HG02571 (cell line): ENCODE measurements around the gene APBB1IP.
"Not testable (repeated sequence)": the region's sequence is repeated elsewhere in the genome, so short reads cannot be mapped to it uniquely, and the experiment has no call there.

ENCODE experiments used
- ATAC-seq: cut with Tn5 transposase; IDR thresholded peaks from one replicate; pipeline ENCODE4 v1.9.1; 2021; ENCODE audit warnings: mild to moderate bottlenecking, moderate library complexity; ENCODE audit not compliant: unreplicated experiment

The APBB1IP gene

GRCh38 chr10:26550774-26551526 is 112.8 kb downstream of the APBB1IP start:
- ATAC-seq: peak; percentile 64

GRCh38 chr10:26554246-26554645 is 116.1 kb downstream of the APBB1IP start:
- ATAC-seq: no peak

- no peak for ATAC-seq
Observed at GRCh38 chr10:26555719-26556368, 117.7 kb downstream of the APBB1IP start.

GRCh38 chr10:26556748-26557640 is 118.9 kb downstream of the APBB1IP start:
- ATAC-seq: no peak

DNA sequence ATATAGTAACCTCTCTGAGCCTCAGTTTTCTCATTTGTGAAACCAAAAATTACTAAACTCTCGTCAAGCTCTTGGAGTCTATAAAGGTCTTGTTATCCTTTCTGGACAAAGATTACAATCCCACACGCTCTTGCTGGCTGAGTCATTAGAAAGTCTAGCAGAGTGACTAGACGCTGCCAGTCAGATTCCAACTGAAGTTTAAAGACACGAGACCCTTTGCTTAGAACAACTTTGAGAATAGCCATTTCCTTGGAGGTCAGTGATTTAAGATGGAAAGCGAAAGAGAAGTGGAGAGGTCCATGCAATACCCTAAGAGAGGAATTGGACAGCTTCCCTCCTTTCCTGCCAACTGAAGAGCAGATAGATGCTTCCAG is 119.5 kb downstream of the APBB1IP start:
- no peak for ATAC-seq

DNA sequence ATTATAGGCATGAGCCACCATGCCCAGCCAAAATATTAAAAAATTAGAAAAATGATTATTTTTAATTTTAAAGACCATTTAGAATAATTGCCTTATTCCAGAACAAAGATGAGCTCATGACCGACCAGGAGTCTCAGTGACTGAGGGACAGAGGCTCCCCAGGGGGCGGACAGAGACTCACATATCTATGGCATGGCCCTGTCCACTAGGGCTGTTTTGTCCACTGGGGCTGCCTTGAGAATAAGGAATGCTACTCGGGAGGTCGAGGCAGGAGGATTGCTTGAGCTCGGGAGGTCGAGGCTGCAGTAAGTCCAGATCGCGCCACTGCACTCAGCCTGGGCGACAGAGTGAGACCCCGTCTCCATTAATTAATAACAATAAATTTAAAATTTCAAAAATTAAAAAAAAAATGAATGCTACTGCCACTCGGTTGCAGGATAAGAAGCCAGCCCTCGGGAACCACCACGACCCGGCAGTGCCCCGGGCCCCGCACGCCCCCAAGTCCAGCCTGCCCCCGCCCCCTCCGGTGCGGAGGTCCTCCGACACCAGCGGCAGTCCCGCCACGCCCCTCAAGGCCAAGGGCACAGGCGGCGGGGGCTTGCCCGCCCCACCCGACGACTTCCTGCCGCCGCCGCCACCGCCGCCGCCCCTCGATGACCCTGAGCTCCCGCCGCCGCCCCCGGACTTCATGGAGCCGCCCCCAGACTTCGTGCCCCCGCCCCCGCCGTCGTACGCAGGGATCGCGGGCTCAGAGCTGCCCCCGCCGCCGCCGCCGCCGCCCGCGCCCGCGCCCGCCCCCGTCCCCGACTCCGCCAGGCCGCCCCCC is 128.6 kb downstream of the APBB1IP start:
- ATAC-seq: no peak

- ATAC-seq: no peak
Observed at GRCh38 chr10:26567351-26567721, 129.2 kb downstream of the APBB1IP start.

GRCh38 chr10:26571655-26572054 is 133.5 kb downstream of the APBB1IP start:
- no peak for ATAC-seq

- no peak for ATAC-seq
Observed at GRCh38 chr10:26573674-26574073, 135.5 kb downstream of the APBB1IP start.

DNA sequence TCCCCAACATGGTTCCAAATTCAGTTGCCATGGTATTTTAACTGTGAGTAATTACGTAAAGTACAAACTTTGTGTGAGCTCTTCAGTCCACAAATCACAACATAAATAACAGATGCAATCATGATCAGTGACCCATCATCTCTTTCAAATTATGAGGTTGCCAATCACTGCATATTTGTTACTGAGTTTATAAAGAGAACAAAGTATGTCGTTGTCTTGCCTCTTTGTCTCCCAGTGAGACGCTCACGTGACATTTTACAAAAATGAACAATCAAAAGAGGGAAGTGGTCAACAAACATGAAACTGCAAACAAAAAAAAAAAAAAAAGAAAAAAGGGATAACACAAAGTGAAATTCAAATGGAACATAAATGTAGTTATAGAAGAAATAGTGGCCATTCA is 136.6 kb downstream of the APBB1IP start:
- ATAC-seq: no peak

- ATAC-seq: not testable (repeated sequence)
Observed at GRCh38 chr10:26578371-26578770, 140.2 kb downstream of the APBB1IP start.

- ATAC-seq: no peak
Observed at GRCh38 chr10:26579256-26580063, 141.3 kb downstream of the APBB1IP start.

DNA sequence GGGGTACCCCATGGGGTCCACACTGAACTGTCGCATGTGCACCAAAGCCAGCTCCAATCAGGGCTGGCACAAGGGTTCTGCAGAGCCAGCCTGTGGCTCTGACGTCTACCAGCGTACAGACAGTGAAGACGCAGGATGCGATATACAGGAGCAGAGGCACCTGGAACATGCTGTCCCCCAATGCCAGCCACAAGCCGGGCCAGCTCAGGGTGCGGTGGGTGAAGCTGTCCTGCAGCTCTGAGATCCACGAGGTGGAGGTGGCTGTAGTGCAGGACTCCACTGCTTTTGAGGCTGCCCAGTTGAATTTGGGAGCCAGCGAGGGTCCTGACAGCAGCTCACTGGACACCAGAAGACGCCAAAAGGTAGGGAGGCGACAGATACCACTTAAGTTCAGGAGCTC is 148.1 kb downstream of the APBB1IP start:
- ATAC-seq: no peak

- ATAC-seq: no peak
Observed at GRCh38 chr10:26588611-26589010, 150.5 kb downstream of the APBB1IP start.

DNA sequence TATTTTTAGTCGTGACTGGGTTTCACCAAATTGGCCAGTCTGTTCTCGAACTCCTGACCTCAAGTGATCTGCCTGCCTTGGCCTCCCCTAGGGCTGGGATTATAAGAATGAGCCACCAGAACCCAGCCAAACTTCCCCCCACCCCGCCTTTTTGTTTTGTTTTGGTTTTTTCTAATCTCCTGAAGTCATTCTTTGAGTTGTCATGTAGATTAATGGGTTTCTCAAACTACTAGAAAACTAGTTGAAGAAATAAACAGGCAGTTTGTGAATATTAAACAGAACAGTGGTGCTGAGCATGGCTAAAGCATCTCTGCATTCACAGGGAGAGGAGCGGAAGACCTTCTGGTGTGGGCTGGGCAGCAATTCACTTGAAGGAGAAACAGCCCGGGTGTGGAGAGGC is 151.7 kb downstream of the APBB1IP start:
- not testable (repeated sequence) for ATAC-seq

GRCh38 chr10:26593896-26594295 is 155.8 kb downstream of the APBB1IP start:
- no peak for ATAC-seq

DNA sequence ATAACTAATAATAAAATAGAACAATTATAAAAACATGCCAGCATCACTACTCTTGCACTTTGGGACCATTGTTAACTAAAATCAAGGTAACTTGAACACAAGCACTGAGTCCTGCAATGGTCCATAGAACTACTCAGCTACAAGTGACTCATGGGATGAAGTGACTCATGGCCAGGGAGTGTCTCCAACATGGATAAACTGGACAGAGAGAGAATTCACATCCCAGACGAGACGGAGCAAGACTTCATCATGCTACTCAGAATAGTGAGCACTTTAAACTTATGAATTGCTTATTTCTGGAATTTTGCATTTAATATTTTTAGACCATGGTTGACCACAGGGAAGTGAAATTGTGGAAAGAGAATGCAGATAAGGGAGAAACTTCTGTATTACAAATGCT is 165.1 kb downstream of the APBB1IP start:
- not testable (repeated sequence) for ATAC-seq

GRCh38 chr10:26604320-26605093 is 166.4 kb downstream of the APBB1IP start:
- not testable (repeated sequence) for ATAC-seq

GRCh38 chr10:26606389-26606877 is 168.3 kb downstream of the APBB1IP start:
- ATAC-seq: not testable (repeated sequence)
